ENCODE data around the gene TSPAN31.
"Not testable (repeated sequence)": the region's sequence is repeated elsewhere in the genome, so short reads cannot be mapped to it uniquely, and the experiment has no call there.

TSPAN31 gene

DNA sequence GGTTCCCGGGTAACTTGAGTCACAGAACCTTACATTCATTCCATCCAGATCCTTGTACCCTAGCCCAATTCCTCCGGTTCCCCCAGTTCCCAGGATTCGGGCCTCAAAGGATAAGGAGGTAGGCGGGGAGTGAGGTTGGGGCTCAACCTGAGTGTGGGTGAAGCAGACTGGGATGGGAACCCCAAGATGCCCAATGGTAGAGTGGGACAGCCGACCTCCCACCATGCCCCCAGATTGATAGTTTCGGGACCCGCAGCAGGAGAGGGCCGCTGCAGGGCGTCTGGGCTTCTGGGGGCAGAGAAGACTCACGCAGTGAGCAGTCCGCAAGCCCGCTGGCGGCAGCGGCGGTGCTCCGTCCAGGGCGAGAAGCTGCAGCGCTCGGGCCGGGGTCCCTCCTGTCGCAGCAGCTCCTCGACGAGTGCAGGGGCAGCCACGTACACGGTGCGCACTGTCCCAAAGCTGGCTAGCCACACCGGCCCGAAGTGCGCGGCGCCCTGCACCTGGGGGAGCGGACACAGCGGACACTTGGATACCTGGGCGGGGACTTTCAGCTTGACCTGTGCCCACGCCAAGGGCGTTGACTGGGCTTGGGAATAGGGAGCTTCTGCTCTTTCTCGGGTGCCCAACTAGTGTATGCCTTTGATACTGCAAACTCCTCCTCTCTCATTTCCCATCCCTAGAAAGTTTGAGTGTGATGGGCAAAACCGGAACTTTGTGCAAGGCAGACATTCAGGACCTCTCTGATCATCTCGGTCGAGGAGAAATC is 21.0 kb downstream of the TSPAN31 start:
- DNase-seq (ENCODE audit: extremely low read depth in 1 of 2, low read depth in 1 of 2), result no peak

DNA sequence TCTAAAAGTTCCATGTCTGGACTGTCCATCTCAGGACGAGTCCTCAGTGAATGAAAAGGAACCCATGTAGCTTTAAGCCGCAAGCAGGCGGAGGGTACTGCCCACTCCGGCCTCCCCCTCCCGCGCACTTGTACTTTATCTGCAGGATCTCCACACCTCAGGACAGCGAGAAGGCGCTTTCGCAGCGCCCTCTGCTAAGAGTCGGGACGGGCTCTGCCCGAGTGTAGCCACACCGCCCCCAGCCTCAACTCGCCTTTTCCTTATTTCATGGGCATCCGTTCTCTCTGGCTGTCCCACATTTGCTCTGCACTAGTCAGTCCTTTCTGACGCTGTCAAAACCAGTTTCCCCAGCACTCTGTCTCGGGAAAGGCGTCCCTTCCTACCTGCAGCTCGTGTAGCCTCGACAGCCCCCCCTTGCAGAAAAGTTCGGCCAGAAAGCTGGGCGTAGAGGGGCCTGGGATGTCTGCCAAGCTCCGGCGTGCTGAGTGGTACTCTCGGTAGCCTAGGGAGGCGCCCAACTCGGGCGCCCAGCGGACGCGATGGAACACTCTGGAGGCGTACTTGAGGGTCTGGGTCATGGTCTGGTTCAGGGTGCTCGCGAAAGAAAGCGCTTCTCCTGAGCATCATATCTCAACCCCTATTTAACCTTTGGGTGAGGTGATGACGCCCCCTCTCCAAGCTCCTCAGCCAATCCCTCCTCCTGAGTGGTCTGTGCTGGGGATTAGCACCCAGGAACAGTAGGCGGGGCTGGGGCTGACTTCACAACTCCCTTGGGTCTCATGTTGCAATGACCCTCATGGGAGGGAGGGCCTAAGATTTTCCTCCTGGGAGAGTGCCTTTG is 21.8 kb downstream of the TSPAN31 start, which contains the start of gene CYP27B1:
Gene CYP27B1, minus strand, starts transcription at position 615 of the 841 bp plus-strand sequence. Its CDS starts 37 bp downstream, at position 578.
- DNase-seq (ENCODE audit: extremely low read depth in 1 of 2, low read depth in 1 of 2), result no peak

DNA sequence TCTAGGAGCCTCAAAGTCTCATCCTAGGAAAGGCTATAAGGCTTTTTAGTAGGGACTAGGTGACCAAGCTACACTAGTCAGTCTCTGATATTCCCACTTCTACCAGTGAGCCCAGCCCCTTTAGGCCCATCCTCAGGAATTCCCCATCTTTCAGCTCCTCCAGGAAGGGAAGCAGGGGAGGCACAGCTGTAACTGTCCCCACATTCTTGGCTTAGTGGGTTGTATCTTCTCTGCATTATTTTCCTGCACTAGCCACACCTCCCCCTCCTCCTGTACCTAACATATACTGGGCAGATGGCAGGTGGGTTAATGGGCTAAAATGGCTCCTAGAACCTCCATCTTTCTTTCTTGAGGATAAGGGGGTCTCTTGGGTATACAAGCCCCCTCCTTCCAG is 22.5 kb downstream of the TSPAN31 start:
- no peak for DNase-seq (ENCODE audit: extremely low read depth in 1 of 2, low read depth in 1 of 2)

DNA sequence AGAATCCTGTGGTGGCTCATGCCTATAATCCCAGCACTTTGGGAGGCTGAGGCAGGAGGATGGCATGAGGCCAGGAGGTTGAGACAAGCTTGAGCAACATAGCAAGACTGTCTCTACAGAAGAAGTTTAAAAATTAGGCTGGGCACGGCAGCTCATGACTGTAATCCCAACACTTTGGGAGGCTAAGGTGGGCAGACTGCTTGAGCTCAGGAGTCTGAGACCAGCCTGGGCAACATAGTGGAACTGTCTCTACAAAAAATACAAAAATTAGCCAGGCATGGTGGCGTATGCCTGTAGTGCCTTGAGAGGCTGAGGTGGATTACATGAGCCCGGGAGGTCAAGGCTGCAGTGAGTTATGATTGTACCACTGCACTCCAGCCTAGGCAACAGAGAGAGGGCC is 23.0 kb downstream of the TSPAN31 start:
- DNase-seq (ENCODE audit: extremely low read depth in 1 of 2, low read depth in 1 of 2), result no peak

DNA sequence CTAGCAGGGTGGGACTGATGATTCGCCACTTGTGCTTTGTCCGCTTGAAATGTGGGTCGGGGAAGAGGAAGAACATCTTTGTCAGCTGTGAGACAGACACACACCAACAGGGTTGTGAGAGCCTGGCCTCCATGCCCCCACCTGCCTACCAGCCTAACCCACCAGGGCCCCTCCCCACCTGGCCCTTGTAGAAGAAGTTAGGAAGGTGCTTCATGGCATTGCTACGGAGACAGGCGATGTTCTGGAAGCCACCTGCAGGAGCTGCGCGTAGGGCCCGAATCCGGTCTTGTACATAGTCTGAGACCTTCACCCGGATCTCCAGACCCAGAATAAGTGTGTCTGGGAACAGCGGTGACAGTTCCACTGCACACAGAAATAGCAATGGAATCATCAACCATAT is 24.8 kb downstream of the TSPAN31 start:
- no peak for DNase-seq (ENCODE audit: extremely low read depth in 1 of 2, low read depth in 1 of 2)

DNA sequence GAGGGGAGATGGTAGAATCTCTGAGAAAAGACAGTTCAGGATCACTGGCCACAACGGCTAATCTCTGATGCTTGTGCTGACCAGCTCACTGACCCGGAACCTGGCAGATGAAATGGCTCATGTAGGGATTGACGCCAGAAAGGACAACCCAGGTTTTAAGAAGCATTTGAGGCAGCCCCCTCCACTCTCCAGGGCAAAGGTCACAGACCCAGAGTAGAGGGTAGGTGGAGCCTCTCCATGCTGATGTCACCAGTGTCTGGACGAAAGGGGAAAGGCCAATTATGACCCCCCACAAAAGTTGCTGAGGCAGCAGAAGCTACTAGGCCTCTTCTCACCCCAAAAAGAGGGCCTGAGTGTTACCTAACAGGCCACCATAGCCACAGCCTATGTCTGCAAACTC is 25.9 kb downstream of the TSPAN31 start:
- no peak for DNase-seq (ENCODE audit: extremely low read depth in 1 of 2, low read depth in 1 of 2)

DNA sequence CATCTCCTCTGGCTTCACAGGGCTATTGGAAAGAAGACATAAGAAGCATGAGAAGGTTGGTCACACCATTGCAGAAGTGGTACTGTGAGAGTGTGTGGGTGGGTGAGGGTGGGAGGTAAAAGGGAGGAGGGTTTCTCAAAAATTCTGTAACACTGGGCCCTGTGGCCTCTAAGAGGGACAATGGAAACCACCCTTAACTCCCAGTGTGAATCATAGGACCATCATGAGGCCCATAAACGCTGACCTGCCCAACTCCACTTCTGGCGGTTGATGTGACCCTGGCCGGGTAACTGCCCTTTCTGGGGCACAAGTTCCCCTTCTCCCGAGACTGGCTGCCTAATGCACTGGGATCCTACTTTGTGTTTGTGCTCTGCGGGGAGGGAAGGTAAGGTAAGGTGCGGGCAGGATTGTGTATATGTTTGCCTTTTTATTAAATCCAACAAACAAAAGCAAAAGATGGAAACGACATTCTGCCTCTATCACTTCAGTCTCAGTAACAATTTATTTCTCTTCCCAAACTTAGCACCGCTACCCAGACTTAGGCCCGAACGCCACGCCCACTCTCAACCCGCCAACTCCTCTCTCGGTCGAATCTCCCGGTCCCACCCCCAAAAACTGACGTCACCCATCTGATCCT is 26.5 kb downstream of the TSPAN31 start:
- DNase-seq (ENCODE audit: extremely low read depth in 1 of 2, low read depth in 1 of 2), result peak in 1 of 2 donors; percentile 90

DNA sequence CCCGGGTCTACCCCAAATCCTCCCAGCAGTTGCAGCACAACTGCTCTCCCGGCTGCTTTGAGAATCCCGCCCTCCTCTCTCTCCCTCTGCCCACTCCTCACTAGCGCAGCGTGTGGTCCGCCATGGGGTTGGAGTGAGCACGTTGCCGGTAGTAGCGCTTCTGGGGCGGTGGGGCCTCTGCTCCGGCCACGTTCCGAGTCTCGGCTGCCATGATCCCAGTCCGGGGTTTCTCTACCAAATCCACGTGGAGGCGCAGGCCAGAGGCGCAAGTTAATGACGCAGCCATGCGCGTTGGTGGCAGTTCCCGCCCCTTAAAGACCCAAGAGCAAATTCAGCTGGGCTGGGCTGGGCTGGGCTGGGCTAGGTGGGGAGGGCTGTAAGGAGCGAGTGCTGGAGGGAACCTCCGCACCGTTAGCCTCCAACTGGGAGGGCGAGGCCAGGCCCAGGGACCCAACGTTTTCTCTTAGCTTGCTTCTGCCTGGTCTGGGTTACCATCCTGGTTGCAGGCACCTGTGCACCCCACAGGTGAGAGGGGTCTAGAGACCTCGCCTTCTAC is 27.1 kb downstream of the TSPAN31 start, which contains the start of gene METTL1:
Gene METTL1, minus strand, starts transcription at position 233 of the 556 bp plus-strand sequence. Its CDS starts 22 bp downstream, at position 211.
- peak; percentile 88 to 93 for DNase-seq (ENCODE audit: extremely low read depth in 1 of 2, low read depth in 1 of 2)

DNA sequence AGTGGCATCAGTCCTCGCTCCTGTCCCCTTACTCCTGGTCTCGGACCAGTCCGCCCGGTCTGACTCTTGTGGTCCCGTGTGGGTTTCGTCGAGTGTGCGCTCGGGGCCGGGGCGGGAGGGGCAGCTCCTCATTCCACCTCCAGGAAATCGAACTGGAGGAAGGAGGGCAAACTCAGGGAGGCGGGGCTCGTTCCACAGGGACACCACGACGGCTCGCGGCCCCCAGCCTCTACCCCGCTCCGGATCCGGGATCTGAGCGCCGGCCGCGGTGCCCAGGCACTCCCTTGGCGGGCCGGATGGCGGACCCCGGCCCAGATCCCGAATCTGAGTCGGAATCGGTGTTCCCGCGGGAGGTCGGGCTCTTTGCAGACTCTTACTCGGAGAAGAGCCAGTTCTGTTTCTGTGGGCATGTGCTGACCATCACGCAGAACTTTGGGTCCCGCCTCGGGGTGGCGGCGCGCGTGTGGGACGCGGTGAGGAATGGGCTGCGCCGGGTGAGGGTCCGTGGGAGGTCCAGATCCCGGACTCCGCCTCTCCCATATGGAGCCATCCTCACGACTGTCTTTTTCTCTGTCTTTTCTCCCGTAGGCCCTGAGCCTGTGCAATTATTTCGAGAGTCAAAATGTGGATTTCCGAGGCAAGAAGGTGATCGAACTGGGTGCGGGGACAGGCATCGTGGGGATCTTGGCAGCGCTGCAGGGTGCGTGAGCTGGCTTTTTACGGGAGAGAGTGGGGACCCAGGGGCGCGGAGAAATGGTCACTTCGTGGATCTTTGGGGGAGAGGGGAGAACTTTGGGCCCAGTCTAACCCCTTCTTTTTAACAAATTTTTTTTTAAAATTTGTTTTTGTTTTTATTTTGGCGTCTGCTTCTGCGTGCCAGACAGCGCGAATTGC is 27.8 kb downstream of the TSPAN31 start, which contains the start of gene EEF1AKMT3:
Gene EEF1AKMT3, plus strand, starts transcription at position 186 of the 894 bp plus-strand sequence. Its CDS starts 111 bp downstream, at position 297.
- DNase-seq (ENCODE audit: extremely low read depth in 1 of 2, low read depth in 1 of 2), result no peak

DNA sequence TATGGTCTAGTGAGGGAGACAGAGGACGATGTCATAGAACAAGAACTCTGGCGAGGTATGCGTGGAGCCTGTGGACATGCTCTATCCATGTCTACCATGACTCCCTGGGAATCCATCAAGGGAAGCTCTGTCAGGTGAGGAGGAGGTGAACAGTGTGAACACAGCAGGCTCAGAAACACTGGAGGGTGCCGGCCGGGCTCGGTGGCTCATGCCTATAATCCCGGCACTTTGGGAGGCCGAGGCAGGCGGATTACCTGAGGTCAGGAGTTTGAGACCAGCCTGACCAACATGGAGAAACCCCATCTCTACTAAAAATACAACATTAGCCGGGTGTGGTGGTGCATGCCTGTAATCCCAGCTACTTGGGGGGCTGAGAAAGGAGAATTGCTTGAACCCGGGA is 29.8 kb downstream of the TSPAN31 start:
- not testable (repeated sequence) for DNase-seq (ENCODE audit: extremely low read depth in 1 of 2, low read depth in 1 of 2)

DNA sequence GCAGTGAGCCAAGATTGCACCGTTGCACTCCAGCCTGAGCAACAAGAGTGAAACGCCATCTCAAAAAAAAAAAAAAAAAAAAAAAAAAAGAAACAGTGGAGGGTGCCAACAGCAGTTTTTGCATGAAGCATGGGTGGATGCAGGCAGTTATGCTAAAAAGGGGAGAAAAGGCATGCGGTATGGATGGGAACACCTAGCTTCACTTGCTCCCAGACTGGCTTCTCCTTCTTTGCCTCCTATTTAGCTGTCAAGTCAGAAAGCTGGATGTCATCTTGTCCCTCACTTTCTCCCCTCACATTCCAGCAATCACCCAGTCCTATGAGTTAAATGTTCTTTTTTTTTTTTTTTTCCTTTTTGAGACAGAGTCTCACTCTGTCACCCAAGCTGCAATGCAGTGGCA is 30.2 kb downstream of the TSPAN31 start:
- DNase-seq (ENCODE audit: extremely low read depth in 1 of 2, low read depth in 1 of 2), result no peak

DNA sequence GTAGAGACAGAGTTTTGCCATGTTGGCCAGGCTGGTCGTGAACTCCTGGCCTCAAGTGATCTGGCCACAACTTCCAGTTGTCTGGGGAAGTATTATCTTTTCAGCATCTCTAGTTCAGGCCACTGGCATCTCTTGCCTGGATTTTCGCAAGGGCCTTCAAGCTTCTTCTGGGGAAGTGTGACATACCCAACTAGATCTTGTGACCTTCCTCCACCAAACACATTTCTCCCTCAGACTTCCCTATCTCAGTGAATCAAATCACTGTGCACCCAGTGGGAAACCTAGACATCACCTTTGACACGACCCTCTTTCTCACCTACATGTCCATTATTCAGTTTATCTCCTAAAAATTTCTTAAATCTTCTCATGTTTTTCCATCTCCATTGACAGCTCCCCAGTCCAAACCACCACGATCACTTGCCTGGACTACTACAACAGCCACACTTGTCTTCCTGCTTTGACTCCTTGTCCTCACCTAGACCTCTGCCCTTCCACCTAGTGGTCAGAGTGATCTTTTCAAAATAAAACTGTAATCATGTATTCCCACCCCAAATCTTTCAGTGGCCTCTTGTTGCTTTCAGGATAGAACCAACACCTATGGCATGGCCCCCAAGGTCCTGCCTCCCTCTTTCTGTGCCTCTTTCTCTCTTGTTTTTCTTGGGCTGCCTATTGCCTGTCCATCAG is 30.9 kb downstream of the TSPAN31 start:
- no peak for DNase-seq (ENCODE audit: extremely low read depth in 1 of 2, low read depth in 1 of 2)

DNA sequence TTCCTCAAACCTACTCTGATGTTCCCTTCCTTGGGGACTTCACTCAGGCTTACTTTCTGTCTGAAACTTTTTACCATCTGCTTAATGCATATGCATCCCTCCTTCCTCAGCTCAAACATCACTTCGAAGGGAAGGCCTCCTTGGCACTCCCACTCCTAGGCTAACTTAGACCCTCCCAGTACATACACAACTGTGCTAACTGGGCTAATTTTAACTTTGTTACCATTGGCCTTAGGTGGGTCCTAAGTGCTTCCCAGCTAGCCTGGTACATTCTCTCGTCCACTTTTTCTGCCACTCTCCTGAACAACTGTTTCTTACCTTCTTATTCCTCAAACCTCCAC is 31.4 kb downstream of the TSPAN31 start:
- no peak for DNase-seq (ENCODE audit: extremely low read depth in 1 of 2, low read depth in 1 of 2)

DNA sequence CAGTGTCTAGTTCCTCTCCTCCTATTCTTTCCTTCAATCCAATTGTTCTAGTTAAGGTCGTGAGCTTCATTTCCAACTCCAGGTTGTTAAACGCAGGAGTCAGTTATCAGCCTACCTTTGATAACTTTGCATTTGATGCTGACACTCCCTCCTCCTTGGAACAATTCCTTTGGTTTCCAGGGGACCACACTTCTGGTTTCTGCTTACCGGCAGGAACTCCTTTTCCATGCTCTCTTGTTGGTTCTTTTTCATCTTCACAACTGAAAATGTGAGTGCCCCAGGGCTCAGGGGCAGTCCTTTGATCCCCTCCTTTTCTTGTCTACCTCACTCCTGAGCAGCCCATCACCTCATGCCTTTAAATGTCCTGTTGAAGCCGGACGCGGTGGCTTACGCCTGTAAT is 32.5 kb downstream of the TSPAN31 start:
- no peak for DNase-seq (ENCODE audit: extremely low read depth in 1 of 2, low read depth in 1 of 2)

DNA sequence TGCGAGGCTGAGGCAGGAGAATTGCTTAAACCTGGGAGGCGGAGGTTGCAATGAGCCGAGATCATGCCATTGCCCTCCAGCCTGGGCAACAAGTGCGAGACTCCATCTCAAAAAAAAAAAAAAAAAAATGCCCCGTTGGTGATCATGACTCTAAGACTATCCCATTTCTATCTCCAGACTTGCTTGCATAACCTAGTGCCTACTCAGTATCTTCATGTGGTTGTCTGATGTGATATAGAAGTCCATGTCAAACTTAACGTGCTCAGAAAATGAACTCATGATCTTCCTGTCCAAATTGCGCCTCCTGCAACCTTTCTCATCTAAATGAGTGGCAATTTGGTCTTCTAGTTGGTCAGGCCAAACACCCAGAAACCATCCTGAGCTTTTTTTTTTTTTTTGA is 33.1 kb downstream of the TSPAN31 start:
- DNase-seq (ENCODE audit: extremely low read depth in 1 of 2, low read depth in 1 of 2), result no peak

DNA sequence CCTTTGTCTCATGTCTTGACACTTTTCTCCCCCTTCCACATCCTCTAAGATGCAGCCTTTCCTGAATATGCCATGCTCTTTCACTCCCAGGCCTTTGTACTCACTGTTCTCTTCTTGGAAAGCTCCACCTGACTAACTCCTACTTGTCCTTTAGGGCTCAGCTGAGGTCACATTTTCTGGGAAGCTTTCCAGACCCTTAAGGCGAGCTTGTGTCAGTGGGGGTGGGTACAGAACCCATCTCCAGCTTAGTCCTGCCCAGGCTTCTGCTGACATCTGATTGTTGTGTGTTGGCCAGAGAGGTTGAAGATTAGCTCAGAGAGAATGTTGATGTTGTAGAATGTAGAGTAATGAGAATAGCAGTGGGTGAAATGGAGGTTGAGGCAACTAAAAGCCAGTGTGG is 34.9 kb downstream of the TSPAN31 start:
- no peak for DNase-seq (ENCODE audit: extremely low read depth in 1 of 2, low read depth in 1 of 2)

DNA sequence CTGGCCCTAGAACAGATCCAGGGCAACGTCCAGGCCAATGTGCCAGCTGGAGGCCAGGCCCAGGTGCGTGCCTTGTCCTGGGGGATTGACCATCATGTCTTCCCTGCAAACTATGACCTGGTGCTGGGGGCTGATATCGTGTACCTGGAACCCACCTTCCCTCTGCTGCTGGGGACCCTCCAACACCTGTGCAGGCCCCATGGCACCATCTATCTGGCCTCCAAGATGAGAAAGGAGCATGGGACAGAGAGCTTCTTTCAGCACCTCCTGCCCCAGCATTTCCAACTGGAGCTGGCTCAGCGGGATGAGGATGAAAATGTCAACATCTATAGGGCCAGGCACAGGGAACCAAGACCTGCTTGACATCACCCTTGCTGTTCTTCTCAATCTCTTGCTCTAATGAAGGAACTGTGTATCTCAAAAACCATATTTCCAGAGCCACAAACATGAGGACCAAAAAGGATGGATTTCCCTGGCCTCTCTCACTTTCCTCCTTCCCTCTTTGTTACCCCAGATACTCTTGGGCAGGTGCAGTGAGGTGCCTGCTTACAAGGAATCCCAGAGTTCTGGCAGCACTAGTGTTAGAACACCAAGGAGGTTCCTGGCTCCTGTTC is 35.6 kb downstream of the TSPAN31 start:
- DNase-seq (ENCODE audit: extremely low read depth in 1 of 2, low read depth in 1 of 2), result no peak

DNA sequence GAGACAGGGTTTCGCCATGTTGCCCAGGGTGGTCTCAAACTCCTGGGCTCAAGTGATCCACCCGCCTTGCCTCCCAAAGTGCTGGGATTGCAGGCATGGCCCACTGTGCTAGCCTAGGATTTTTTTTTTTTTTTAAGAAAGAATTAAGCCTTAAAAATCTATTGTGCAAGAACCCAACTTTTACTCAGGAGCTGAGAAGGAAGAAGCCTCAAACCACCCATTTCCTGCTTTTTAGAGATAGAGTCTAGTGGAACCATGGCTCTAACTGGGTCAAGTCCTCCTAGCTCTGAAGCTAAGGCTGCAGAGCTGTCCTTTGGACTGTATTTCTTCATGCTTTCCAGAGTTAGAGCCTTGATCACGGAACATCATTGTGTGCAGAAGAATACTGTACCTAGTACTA is 36.4 kb downstream of the TSPAN31 start:
- DNase-seq (ENCODE audit: extremely low read depth in 1 of 2, low read depth in 1 of 2), result no peak

DNA sequence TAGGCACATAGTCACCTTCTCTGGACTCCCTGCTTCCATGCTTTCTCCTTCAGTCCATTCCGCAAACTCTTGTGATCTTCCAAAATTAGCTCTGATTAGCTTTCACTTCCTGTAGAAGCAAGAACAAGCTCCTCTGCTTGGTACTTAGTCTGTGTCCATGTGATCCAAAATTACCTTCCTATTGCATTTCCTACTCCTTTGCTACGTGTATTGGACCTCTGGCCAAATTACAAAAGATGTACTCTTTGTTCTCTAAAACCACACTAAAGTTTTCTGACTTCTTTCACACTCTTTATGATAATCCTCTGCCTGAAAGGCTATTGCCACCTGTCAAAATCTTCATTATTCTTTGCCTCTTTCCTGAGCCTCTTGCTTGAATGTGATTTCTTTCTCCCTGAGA is 37.0 kb downstream of the TSPAN31 start:
- no peak for DNase-seq (ENCODE audit: extremely low read depth in 1 of 2, low read depth in 1 of 2)

Measured in stimulated activated CD8-positive, alpha-beta memory T cell treated with anti-CD3 and anti-CD28 coated beads, Interleukin-7, amount 100 ng/mL, for 48 hours (primary cell).